GM21381 (cell line): ENCODE results near the gene TMEM143.
A peak's percentile ranks its signal among the peaks of the same experiment; 100 is the strongest.
"Not testable (repeated sequence)": the region's sequence is repeated elsewhere in the genome, so short reads cannot be mapped to it uniquely, and the experiment has no call there.

Experiments used
- ATAC-seq: cut with Tn5 transposase; IDR thresholded peaks from one replicate; pipeline ENCODE4 v1.9.1; 2021; ENCODE audit warnings: mild to moderate bottlenecking, moderate library complexity; ENCODE audit not compliant: unreplicated experiment

The TMEM143 gene

GRCh38 chr19:48391100-48392005 lies 27.6 kb upstream of the TMEM143 start, which contains the start of gene KDELR1:
Gene KDELR1, minus strand, starts transcription at chr19:48391551. Its CDS starts 193 bp downstream, at chr19:48391358.
- peak; percentile 84 for ATAC-seq

GRCh38 chr19:48390188-48391099 lies 26.7 kb upstream of the TMEM143 start:
- no peak for ATAC-seq

- no peak for ATAC-seq
Observed at GRCh38 chr19:48386981-48387380, 23.2 kb upstream of the TMEM143 start.

GRCh38 chr19:48385461-48386087 lies 21.8 kb upstream of the TMEM143 start:
- no peak for ATAC-seq

GRCh38 chr19:48382286-48382685 lies 18.5 kb upstream of the TMEM143 start:
- no peak for ATAC-seq

- ATAC-seq = no peak
Observed at GRCh38 chr19:48381178-48381950, 17.6 kb upstream of the TMEM143 start.

- ATAC-seq = no peak
Observed at GRCh38 chr19:48379058-48379457, 15.3 kb upstream of the TMEM143 start.

GRCh38 chr19:48378194-48378570 lies 14.4 kb upstream of the TMEM143 start:
- no peak for ATAC-seq

- ATAC-seq = no peak
Observed at GRCh38 chr19:48373567-48373966, 9.8 kb upstream of the TMEM143 start.

GRCh38 chr19:48372904-48373303 lies 9.2 kb upstream of the TMEM143 start:
- no peak for ATAC-seq

- ATAC-seq = not testable (repeated sequence)
Observed at GRCh38 chr19:48371771-48372170, 8.0 kb upstream of the TMEM143 start.

GRCh38 chr19:48371367-48371766 lies 7.6 kb upstream of the TMEM143 start:
- no peak for ATAC-seq

GRCh38 chr19:48370955-48371354 lies 7.2 kb upstream of the TMEM143 start:
- ATAC-seq = no peak

- ATAC-seq = no peak
Observed at GRCh38 chr19:48368936-48369335, 5.2 kb upstream of the TMEM143 start.

- no peak for ATAC-seq
Observed at GRCh38 chr19:48367855-48368254, 4.1 kb upstream of the TMEM143 start.

- no peak for ATAC-seq
Observed at GRCh38 chr19:48365602-48366001, 1.9 kb upstream of the TMEM143 start.

- no peak for ATAC-seq
Observed at GRCh38 chr19:48364598-48365348, 1.0 kb upstream of the TMEM143 start.

- ATAC-seq = peak; percentile 5
Observed at GRCh38 chr19:48363500-48363809, 285 bp downstream of the TMEM143 start.

GRCh38 chr19:48362716-48363499 lies 832 bp downstream of the TMEM143 start:
- ATAC-seq = peak; percentile 57
